Stimulated activated effector memory CD8-positive, alpha-beta T cell treated with anti-CD3 and anti-CD28 coated beads, Interleukin-12 subunit alpha, Interleukin-12 subunit beta, amount 100 ng/mL, for 72 hours (primary cell): Measurements from ENCODE around the gene TMEM43.

Source experiments
- ATAC-seq: fragments of 150-1000 bp; cut with Tn5 transposase; 2 replicates; pipeline ENCODE4 v1.10.0; 2021
- DNase-seq, 2 donors: peaks; one replicate each; pipeline ENCODE4 v3.0.0; 2021 to 2022; ENCODE audit warnings: low spot score in 2 of 2
- H3K27ac Mint-ChIP-seq: one replicate; pipeline ENCODE4 v1.8.0; 2022; ENCODE audit warnings: mild to moderate bottlenecking, mixed read lengths
- H3K36me3 Mint-ChIP-seq: one replicate; pipeline ENCODE4 v1.8.0; 2022; ENCODE audit warnings: mild to moderate bottlenecking, mixed read lengths
- H3K4me1 Mint-ChIP-seq: one replicate; pipeline ENCODE4 v1.8.0; 2022; ENCODE audit warnings: mixed read lengths
- H3K4me3 Mint-ChIP-seq: one replicate; pipeline ENCODE4 v1.8.0; 2022; ENCODE audit warnings: mild to moderate bottlenecking, mixed read lengths
- H3K9me3 Mint-ChIP-seq: one replicate; pipeline ENCODE4 v1.8.0; 2022; ENCODE audit warnings: mixed read lengths

The TMEM43 gene

GRCh38 chr3:14166877-14167603, 42.2 kb downstream of the TMEM43 start:
- Mint-ChIP-seq H3K9me3 (peaks cover 3% of the 10 kb centered on the region), H3K36me3 (peaks cover 100% of the 10 kb centered on the region), H3K4me3 (no peak overlapping the region), H3K27ac (peak overlapping the region; percentile 67), H3K4me1 (peaks cover 26% of the 10 kb centered on the region)
- ATAC-seq (no peak), DNase-seq (no peak)

- Mint-ChIP-seq H3K9me3 (no peaks in the 10 kb centered on the region), H3K27ac (peak overlapping the region; percentile 24), H3K4me1 (peaks cover 36% of the 10 kb centered on the region), H3K36me3 (peaks cover 90% of the 10 kb centered on the region), H3K4me3 (no peak overlapping the region)
- ATAC-seq, result no peak
- no peak for DNase-seq
These were observed 44.6 kb downstream of the TMEM43 start for GRCh38 chr3:14169435-14169834.

- ATAC-seq (no peak), DNase-seq (no peak)
- no peak overlapping the region for H3K4me3 Mint-ChIP-seq
- H3K4me1 Mint-ChIP-seq, result peaks cover 39% of the 10 kb centered on the region
- peaks cover 86% of the 10 kb centered on the region for H3K36me3 Mint-ChIP-seq
- H3K27ac Mint-ChIP-seq, result peak overlapping the region; percentile 58
- no peaks in the 10 kb centered on the region for H3K9me3 Mint-ChIP-seq
These were observed 45.0 kb downstream of the TMEM43 start for GRCh38 chr3:14169871-14170270.

- H3K36me3 Mint-ChIP-seq, result peaks cover 85% of the 10 kb centered on the region
- ATAC-seq (no peak), DNase-seq (no peak)
- H3K4me3 Mint-ChIP-seq, result no peak overlapping the region
- H3K9me3 Mint-ChIP-seq, result no peaks in the 10 kb centered on the region
- H3K27ac Mint-ChIP-seq, result peak overlapping the region; percentile 58
- peaks cover 47% of the 10 kb centered on the region for H3K4me1 Mint-ChIP-seq
These were observed 45.8 kb downstream of the TMEM43 start for GRCh38 chr3:14170531-14171159.

GRCh38 chr3:14172496-14172895, 47.6 kb downstream of the TMEM43 start:
- H3K9me3 Mint-ChIP-seq, result no peaks in the 10 kb centered on the region
- no peak overlapping the region for H3K27ac Mint-ChIP-seq
- H3K4me3 Mint-ChIP-seq, result no peak overlapping the region
- no peak for DNase-seq
- no peak for ATAC-seq
- H3K4me1 Mint-ChIP-seq, result peaks cover 53% of the 10 kb centered on the region
- peaks cover 69% of the 10 kb centered on the region for H3K36me3 Mint-ChIP-seq

GRCh38 chr3:14174483-14174882, 49.6 kb downstream of the TMEM43 start:
- H3K4me1 Mint-ChIP-seq, result peaks cover 59% of the 10 kb centered on the region

GRCh38 chr3:14175383-14176037, 50.7 kb downstream of the TMEM43 start:
- DNase-seq, result peak in 1 of 2 donors; percentile 60
- H3K9me3 Mint-ChIP-seq, result no peaks in the 10 kb centered on the region
- peak overlapping the region; percentile 37 for H3K4me3 Mint-ChIP-seq
- peak overlapping the region; percentile 24 for H3K27ac Mint-ChIP-seq
- peaks cover 53% of the 10 kb centered on the region for H3K4me1 Mint-ChIP-seq
- H3K36me3 Mint-ChIP-seq, result peaks cover 56% of the 10 kb centered on the region
- peak; percentile 49 for ATAC-seq

More at GRCh38 chr3:14174483-14174882, 49.6 kb downstream of the TMEM43 start:
- Mint-ChIP-seq H3K4me3 (no peak overlapping the region), H3K27ac (no peak overlapping the region), H3K9me3 (no peaks in the 10 kb centered on the region), H3K36me3 (peaks cover 62% of the 10 kb centered on the region)
- DNase-seq (no peak), ATAC-seq (no peak)

GRCh38 chr3:14177580-14178246, 52.9 kb downstream of the TMEM43 start:
- no peak for DNase-seq
- Mint-ChIP-seq H3K4me3 (peak overlapping the region; percentile 86), H3K9me3 (no peaks in the 10 kb centered on the region), H3K27ac (peak overlapping the region; percentile 99), H3K36me3 (peaks cover 57% of the 10 kb centered on the region), H3K4me1 (peaks cover 47% of the 10 kb centered on the region)
- peak; percentile 27 for ATAC-seq

GRCh38 chr3:14178247-14179113, 53.6 kb downstream of the TMEM43 start, which contains the start of the genes LSM3 and XPC:
Gene LSM3 (plus strand): TSS chr3:14178817. CDS start chr3:14178861, 44 bp downstream.
Gene XPC (minus strand): TSS chr3:14178601. CDS start chr3:14178568, 33 bp downstream.
- Mint-ChIP-seq H3K36me3 (peaks cover 57% of the 10 kb centered on the region), H3K9me3 (no peaks in the 10 kb centered on the region), H3K4me3 (peak within 1 kb of the TSS; percentile 86), H3K27ac (peak within 1 kb of the TSS; percentile 99), H3K4me1 (peaks cover 44% of the 10 kb centered on the region)
- ATAC-seq (peak; percentile 94), DNase-seq (peak; percentile 96 to 99)

GRCh38 chr3:14179114-14179465, 54.2 kb downstream of the TMEM43 start:
- no peaks in the 10 kb centered on the region for H3K9me3 Mint-ChIP-seq
- H3K4me3 Mint-ChIP-seq, result peak overlapping the region; percentile 86
- peaks cover 63% of the 10 kb centered on the region for H3K36me3 Mint-ChIP-seq
- H3K27ac Mint-ChIP-seq, result peak overlapping the region; percentile 99
- DNase-seq, result no peak
- peaks cover 44% of the 10 kb centered on the region for H3K4me1 Mint-ChIP-seq
- ATAC-seq, result no peak

GRCh38 chr3:14179795-14180194, 54.9 kb downstream of the TMEM43 start:
- H3K36me3 Mint-ChIP-seq, result peaks cover 70% of the 10 kb centered on the region
- H3K4me1 Mint-ChIP-seq, result peaks cover 42% of the 10 kb centered on the region
- no peaks in the 10 kb centered on the region for H3K9me3 Mint-ChIP-seq
- peak overlapping the region; percentile 86 for H3K4me3 Mint-ChIP-seq
- H3K27ac Mint-ChIP-seq, result peak overlapping the region; percentile 99
- ATAC-seq (no peak), DNase-seq (no peak)

GRCh38 chr3:14181253-14181652, 56.4 kb downstream of the TMEM43 start:
- no peak for DNase-seq
- Mint-ChIP-seq H3K27ac (no peak overlapping the region), H3K36me3 (peaks cover 77% of the 10 kb centered on the region), H3K4me3 (no peak overlapping the region), H3K4me1 (peaks cover 27% of the 10 kb centered on the region), H3K9me3 (no peaks in the 10 kb centered on the region)
- no peak for ATAC-seq

- H3K36me3 Mint-ChIP-seq, result peaks cover 88% of the 10 kb centered on the region
These were observed 58.2 kb downstream of the TMEM43 start for GRCh38 chr3:14183015-14183577.

GRCh38 chr3:14186854-14187458, 62.1 kb downstream of the TMEM43 start:
- Mint-ChIP-seq H3K4me3 (no peak overlapping the region), H3K9me3 (no peaks in the 10 kb centered on the region), H3K36me3 (peaks cover 78% of the 10 kb centered on the region), H3K4me1 (peaks cover 54% of the 10 kb centered on the region), H3K27ac (no peak overlapping the region)
- ATAC-seq, result no peak
- no peak for DNase-seq

More at GRCh38 chr3:14183015-14183577, 58.2 kb downstream of the TMEM43 start:
- Mint-ChIP-seq H3K27ac (peak overlapping the region; percentile 37), H3K4me3 (no peak overlapping the region), H3K9me3 (no peaks in the 10 kb centered on the region), H3K4me1 (peaks cover 23% of the 10 kb centered on the region)
- DNase-seq (no peak), ATAC-seq (no peak)
